ENCODE data around the gene KRT1.

DNA sequence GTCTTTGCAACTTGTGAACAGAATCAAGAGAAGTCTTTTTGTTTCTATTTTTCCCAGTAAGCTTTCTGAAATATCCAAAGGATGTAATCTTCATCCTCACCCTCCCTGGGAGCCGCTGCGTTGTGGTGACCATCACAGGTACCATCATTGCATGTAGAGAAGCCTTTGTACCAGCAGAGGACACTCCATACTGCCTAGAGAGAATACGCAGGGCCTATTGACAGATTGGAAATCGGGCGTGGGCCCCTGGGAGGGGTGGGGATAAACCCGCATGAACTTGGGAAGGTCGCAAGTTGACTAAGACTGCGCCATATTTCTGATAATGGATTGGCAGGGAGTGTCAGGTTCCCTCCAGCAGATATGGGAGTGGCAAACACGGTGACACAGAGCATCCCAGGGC is 12.7 kb downstream of the KRT1 start:
- no peak for TF ChIP-seq SP1 (IDR thresholded peaks at IDR 0.05)
- TF ChIP-seq LEF1 (IDR thresholded peaks at IDR 0.05; ENCODE audit: borderline replicate concordance) = no peak
- no peak for TF ChIP-seq FOXA1 (IDR thresholded peaks at IDR 0.05)
- no peak for TF ChIP-seq FOXM1 (IDR thresholded peaks at IDR 0.05; ENCODE audit: borderline replicate concordance)
- no peak for TF ChIP-seq FOXK2 (IDR thresholded peaks at IDR 0.05)
- TF ChIP-seq ELF4 (IDR thresholded peaks at IDR 0.05) = no peak
- no peak for TF ChIP-seq TARDBP (IDR thresholded peaks at IDR 0.05)
- no peak for TF ChIP-seq BHLHE40 (IDR thresholded peaks at IDR 0.05; ENCODE audit: borderline replicate concordance)
- TF ChIP-seq ZNF384 (IDR thresholded peaks at IDR 0.05) = no peak
- no peak for TF ChIP-seq L3MBTL2 (conservative IDR thresholded peaks at IDR 0.05)
